ENCODE results near the gene DNAJB6. TPM values are rescaled to one million over a fixed set of nuclear protein-coding genes. Genes with fewer than 3 reads are reported as not detected.

DNAJB6 gene
- total and polyA plus RNA-seq, 2 of the 4 experiments (the other 2 are of a cell fraction) = 93.4 to 165 TPM

GRCh38 chr7:157355784-157356511 is 19.1 kb downstream of the DNAJB6 start:
- ChIA-PET POLR2A (ENCODE audit: unreplicated experiment) (interaction anchor here (0.6 kb wide), 1 partner anchor 1805 kb away, joined by 7 read pairs; no protein-coding TSS in a partner anchor), CTCF (interaction anchor here (1.0 kb wide), 1 partner anchor 31 kb away, joined by 5 read pairs; no protein-coding TSS in a partner anchor)
- H2BK120ac ChIP-seq (ENCODE audit: low read depth, low read length) = no peak overlapping the region
- intact Hi-C loops (cut with micrococcal nuclease) = no loop called here
- peak overlapping the region; percentile 1 for H2AK9ac ChIP-seq (replicated peaks; ENCODE audit: low read depth, low read length, poor library complexity)
- peak overlapping the region; percentile 51; the same call in 1 of the 2 replicates for H3K23ac ChIP-seq (ENCODE audit: low read depth, low read length)
- peaks cover 19% of the 10 kb centered on the region for H3K4me1 ChIP-seq (ENCODE audit: control insufficient read depth, insufficient read depth, low read length)
- peak; percentile 13 for DNase-seq
- no peak overlapping the region for H4K5ac ChIP-seq (ENCODE audit: low read depth, low read length)
- H3K27me3 ChIP-seq (ENCODE audit: control insufficient read depth, insufficient read depth, low read length) = no peaks in the 10 kb centered on the region
- no peak overlapping the region for H2BK15ac ChIP-seq (ENCODE audit: low read depth, low read length)
- no peak overlapping the region for H3K9ac ChIP-seq (ENCODE audit: low read depth, low read length)
- 70% methylated on average over 2 of the region's 15 CpGs; no CpG with 5 or more reads in 1 of the 2 experiments for WGBS, 2 experiments (ENCODE audit: extremely low coverage in 2 of 2, insufficient read length in 1 of 2)
- H3K4me2 ChIP-seq (ENCODE audit: low read depth, low read length) = no peak overlapping the region; the same call in 1 of the 2 replicates
- H4K8ac ChIP-seq (ENCODE audit: low read depth in 2 of 2, low read length in 2 of 2) = peak overlapping the region in 1 of 2 experiments; percentile 17; a peak in 1 of 4 replicates
- in situ Hi-C loops (cut with MboI; ENCODE audit: low sequenced_read_pairs) = no loop called here
- no peaks in the 10 kb centered on the region for H3K9me3 ChIP-seq (ENCODE audit: control insufficient read depth, insufficient read depth, low read length)
- H3K18ac ChIP-seq (ENCODE audit: low read depth, low read length) = no peak overlapping the region
- H3K27ac ChIP-seq (ENCODE audit: insufficient read depth, low read length) = no peak overlapping the region
- H2BK20ac ChIP-seq (ENCODE audit: low read depth, low read length) = no peak overlapping the region
- no peak overlapping the region for H3K14ac ChIP-seq (replicated peaks; ENCODE audit: low read depth, low read length)
- H3K9me1 ChIP-seq (ENCODE audit: insufficient read depth, low read length) = peaks cover 36% of the 10 kb centered on the region
- no peak for TF ChIP-seq CHD1 (IDR thresholded peaks at IDR 0.05; ENCODE audit: low read depth, low read length)
- no peak for TF ChIP-seq MAFK (IDR thresholded peaks at IDR 0.05; ENCODE audit: low read depth, low read length)
- TF ChIP-seq SMC3 (IDR thresholded peaks at IDR 0.05; ENCODE audit: low read depth, low read length) = no peak
- TF ChIP-seq CTCF (conservative IDR thresholded peaks at IDR 0.05; ENCODE audit: low read depth, low read length) = no peak
- no peak for TF ChIP-seq USF2 (IDR thresholded peaks at IDR 0.05; ENCODE audit: low read depth, low read length)
- TF ChIP-seq MAZ (IDR thresholded peaks at IDR 0.05; ENCODE audit: borderline replicate concordance, low read depth, low read length) = no peak
- TF ChIP-seq NFE2L2 (IDR thresholded peaks at IDR 0.05; ENCODE audit: low read depth, low read length) = no peak
- BruUV-seq (replicated peaks) = no TSS peak
- ATAC-seq (ENCODE audit: low read depth) = peak; percentile 30
- H2BK5ac ChIP-seq (ENCODE audit: low read depth, low read length, poor library complexity, severe bottlenecking) = peak overlapping the region; percentile 21
- H3K4me3 ChIP-seq (ENCODE audit: insufficient read depth, low read depth, low read length) = no peak overlapping the region
- no peak overlapping the region for H4K91ac ChIP-seq (ENCODE audit: insufficient read depth, low read depth, low read length)
- H2AK5ac ChIP-seq (ENCODE audit: low read depth, low read length) = peak overlapping the region; percentile 10; the same call in 1 of the 2 replicates
- peaks cover 99% of the 10 kb centered on the region for H4K20me1 ChIP-seq (ENCODE audit: insufficient read depth, low read length)
- H3K4ac ChIP-seq (ENCODE audit: low read depth, low read length) = peak overlapping the region; percentile 0; the same call in 1 of the 2 replicates
- dilution Hi-C loops (cut with HindIII; ENCODE audit: low sequenced_read_pairs, unreplicated experiment) = no loop called here
- peaks cover 4 to 74% of the 10 kb centered on the region in 2 experiments; a peak in 2 of 4 replicates for H3K79me1 ChIP-seq (ENCODE audit: low read depth in 1 of 2, low read length in 2 of 2)
- peaks cover 20% of the 10 kb centered on the region for H3K36me3 ChIP-seq (ENCODE audit: control insufficient read depth, insufficient read depth, low read length)
- no peak overlapping the region for H2AFZ ChIP-seq (replicated peaks; ENCODE audit: low read length, poor library complexity)
- no peak overlapping the region for H3K56ac ChIP-seq (ENCODE audit: extremely low read depth, insufficient read depth, low read length)

All from IMR-90 (cell line).